K562 (cell line): ENCODE measurements around the gene FAM89B. TPM values are rescaled to one million over a fixed set of nuclear protein-coding genes. Genes with fewer than 3 reads are reported as not detected.

ENCODE experiments used
- ATF1 ChIP-seq, 2 experiments: fragments of 450-650 bp in 1 of 2; IDR thresholded peaks; 2 replicates each; pipeline ENCODE4 v1.6.1; 2016; ENCODE audit warnings: missing compliant biosample characterization in 1 of 2, missing genetic modification characterization in 1 of 2
- C11orf30 ChIP-seq: fragments of 450-650 bp; IDR thresholded peaks from 2 replicates; pipeline ENCODE4 v1.6.1; 2016; ENCODE audit warnings: low read depth, mild to moderate bottlenecking
- CHCHD3 ChIP-seq: fragments of 250-450 bp; sonication (Bioruptor Pico); IDR thresholded peaks from 2 replicates; pipeline ENCODE4 v2.1.2; 2022; ENCODE audit warnings: mild to moderate bottlenecking
- CHD1 ChIP-seq: fragments of 200-600 bp; sonication (generic); IDR thresholded peaks from one replicate; pipeline ENCODE4 v1.6.1; 2012; ENCODE audit warnings: mild to moderate bottlenecking, moderate library complexity, low read length, inconsistent platforms
- GTF2E2 ChIP-seq: fragments of 200-800 bp; sonication (Bioruptor generic); IDR thresholded peaks from 2 replicates; pipeline ENCODE4 v1.6.1; 2016; ENCODE audit warnings: missing genetic modification characterization, missing compliant biosample characterization
- HLTF ChIP-seq: fragments of 450-650 bp; IDR thresholded peaks from 2 replicates; pipeline ENCODE4 v1.6.1; 2016
- KLF10 ChIP-seq: fragments of 250-450 bp; sonication (Bioruptor Pico); IDR thresholded peaks from 2 replicates; pipeline ENCODE4 v1.6.1; 2021; ENCODE audit warnings: matching md5 sums
- KLF6 ChIP-seq: fragments of 250-450 bp; sonication (Bioruptor Pico); IDR thresholded peaks from 2 replicates; pipeline ENCODE4 v1.4.0; 2020; ENCODE audit warnings: mild to moderate bottlenecking, moderate library complexity, borderline replicate concordance
- NFYB ChIP-seq: IDR thresholded peaks from 2 replicates; pipeline ENCODE4 v1.6.1; 2011; ENCODE audit warnings: mild to moderate bottlenecking, moderate library complexity; ENCODE audit not compliant: insufficient read length; ENCODE audit errors: extremely low read depth
- NR3C1 ChIP-seq: sonication (generic); formaldehyde crosslinking; IDR thresholded peaks from 2 replicates; pipeline ENCODE4 v1.8.1; 2022; ENCODE audit warnings: missing genetic modification reagents
- PML ChIP-seq: IDR thresholded peaks from 2 replicates; pipeline ENCODE4 v1.6.1; 2012; ENCODE audit warnings: low read length, inconsistent platforms
- POLR2B ChIP-seq: fragments of 450-650 bp; IDR thresholded peaks from 2 replicates; pipeline ENCODE4 v1.6.1; 2018; ENCODE audit warnings: low read depth; ENCODE audit not compliant: partially characterized antibody
- SMAD4 ChIP-seq: fragments of 250-450 bp; sonication (Bioruptor Pico); conservative IDR thresholded peaks from 2 replicates; pipeline ENCODE4 v1.8.0; 2021; ENCODE audit warnings: inconsistent platforms, mild to moderate bottlenecking, moderate library complexity
- SMARCE1 ChIP-seq: fragments of 450-650 bp; IDR thresholded peaks from 2 replicates; pipeline ENCODE4 v1.7.1; 2016; ENCODE audit warnings: mild to moderate bottlenecking
- TCF7L2 ChIP-seq: fragments of 150-350 bp; IDR thresholded peaks from 2 replicates; pipeline ENCODE4 v1.6.1; 2016; ENCODE audit warnings: low read depth, mild to moderate bottlenecking, low read length, moderate library complexity
- YBX1 ChIP-seq: fragments of 450-650 bp; IDR thresholded peaks from 2 replicates; pipeline ENCODE4 v1.7.1; 2016; ENCODE audit warnings: mild to moderate bottlenecking
- ZNF197 ChIP-seq: fragments of 200-800 bp; sonication (Bioruptor generic); IDR thresholded peaks from 2 replicates; pipeline ENCODE4 v1.6.1; 2016; ENCODE audit warnings: low read depth, missing genetic modification characterization, missing compliant biosample characterization
- ZNF3 ChIP-seq: fragments of 250-450 bp; sonication (Bioruptor Pico); IDR thresholded peaks from 2 replicates; pipeline ENCODE4 v1.5.0; 2021; ENCODE audit warnings: mild to moderate bottlenecking, moderate library complexity
- polyA plus RNA-seq, 8 experiments: library from polyadenylated mRNA; depleted of rRNA in 4 of 8; stranded (reverse) in 5 of 8; unstranded in 3 of 8; fragments of >200 nt; fragmentation: Nextera tagmentation in 2 of 8; fragmentation: Illumina TruSeq in 1 of 8; extraction: Ambion mirVana in 2 of 8; extraction: Trizol in 1 of 8; gene quantifications; 2 replicates each; pipeline versions ENCODE4 v1.2.1 to v1.2.3, GENCODE V29; 2011 to 2014; ENCODE audit warnings: inconsistent platforms in 1 of 8, missing spikeins in 1 of 8
- total RNA-seq, 7 experiments: library from RNA; depleted of rRNA in 6 of 7; stranded (reverse); fragments of >200 nt in 6 of 7; fragmentation: Illumina TruSeq in 2 of 7; extraction: Trizol in 2 of 7; gene quantifications; 2 replicates each; pipeline versions ENCODE4 v1.2.1 to v1.2.3, GENCODE V29; 2011 to 2021; ENCODE audit warnings: low replicate concordance in 1 of 7
- TF ChIP-seq, protein P1 (sequence below): sonication (generic); formaldehyde crosslinking; IDR thresholded peaks from 2 replicates; pipeline ENCODE4 v1.8.0; 2022; ENCODE audit warnings: mild to moderate bottlenecking, missing genetic modification reagents
- TF ChIP-seq, protein P2 (sequence below): IDR thresholded peaks from 2 replicates; pipeline ENCODE4 v1.6.1; 2011; ENCODE audit not compliant: insufficient read length; ENCODE audit errors: extremely low read depth
- TF ChIP-seq, protein P3 (sequence below): sonication (generic); formaldehyde crosslinking; IDR thresholded peaks from 2 replicates; pipeline ENCODE4 v1.8.0; 2022; ENCODE audit warnings: mild to moderate bottlenecking, missing genetic modification reagents
- TF ChIP-seq, protein P4 (sequence below): sonication (generic); formaldehyde crosslinking; IDR thresholded peaks from 2 replicates; pipeline ENCODE4 v1.4.0; 2020; ENCODE audit warnings: mild to moderate bottlenecking, missing genetic modification reagents

FAM89B gene
- total and polyA plus RNA-seq, 9 of the 15 experiments (the other 6 are each of a cell fraction or from before 2014, with no cell fraction given), result 0.32 to 27.6 (median 11.9) TPM

DNA sequence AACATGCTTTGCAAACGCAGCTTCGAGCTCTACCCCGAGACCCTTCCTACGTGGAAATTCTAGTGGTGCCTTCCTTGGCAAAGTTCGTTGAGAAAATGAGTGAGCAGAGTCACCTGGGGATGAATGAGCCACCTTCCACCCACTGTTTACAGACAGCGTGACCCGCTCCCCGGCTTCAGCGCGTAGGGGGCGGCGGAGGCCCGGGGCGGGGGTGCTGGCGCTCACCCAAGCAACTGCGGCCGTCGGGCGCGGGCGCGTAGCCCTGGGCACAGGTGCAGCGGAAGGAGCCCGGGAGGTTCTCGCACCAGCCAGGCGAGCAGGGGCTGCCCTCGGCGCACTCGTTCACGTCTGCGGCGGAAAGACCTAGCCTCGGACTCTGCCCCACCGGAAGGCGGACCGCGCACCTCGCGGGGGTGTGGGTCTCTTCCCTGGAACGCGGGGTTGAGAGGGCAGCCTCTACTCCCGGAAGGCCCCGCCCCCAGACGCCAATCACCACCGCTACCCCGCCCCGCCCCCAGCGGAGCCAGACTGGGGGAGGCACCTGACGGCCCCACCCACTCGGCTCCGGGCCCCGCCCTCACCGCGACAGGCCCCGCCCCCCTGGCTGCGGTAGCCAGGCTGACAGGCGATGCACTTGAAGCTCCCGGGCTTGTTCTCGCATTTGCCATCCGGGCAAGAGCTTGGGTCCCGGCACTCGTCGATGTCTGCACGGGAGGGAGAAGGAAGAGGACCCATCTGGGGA lies 25.9 kb upstream of the FAM89B start (continued):
- no peak for TF ChIP-seq KLF6 (CRISPR knock-in tag)
- no peak for TF ChIP-seq YBX1
- TF ChIP-seq C11orf30, result no peak
- no peak for TF ChIP-seq POLR2B
- no peak for TF ChIP-seq KLF10 (CRISPR knock-in tag)
- TF ChIP-seq ATF1 (CRISPR knock-in tag; IDR thresholded peaks at IDR 0.05), result no peak
- TF ChIP-seq ATF1 (tag; IDR thresholded peaks at IDR 0.05), result peak; percentile 26; the same call in 1 of the 2 replicates
- TF ChIP-seq NFYB, result no peak
- no peak for TF ChIP-seq PML
- no peak for TF ChIP-seq HLTF
- no peak for TF ChIP-seq SMARCE1
- no peak for TF ChIP-seq CHD1
- TF ChIP-seq CHCHD3, result no peak
- TF ChIP-seq, protein P1, sequence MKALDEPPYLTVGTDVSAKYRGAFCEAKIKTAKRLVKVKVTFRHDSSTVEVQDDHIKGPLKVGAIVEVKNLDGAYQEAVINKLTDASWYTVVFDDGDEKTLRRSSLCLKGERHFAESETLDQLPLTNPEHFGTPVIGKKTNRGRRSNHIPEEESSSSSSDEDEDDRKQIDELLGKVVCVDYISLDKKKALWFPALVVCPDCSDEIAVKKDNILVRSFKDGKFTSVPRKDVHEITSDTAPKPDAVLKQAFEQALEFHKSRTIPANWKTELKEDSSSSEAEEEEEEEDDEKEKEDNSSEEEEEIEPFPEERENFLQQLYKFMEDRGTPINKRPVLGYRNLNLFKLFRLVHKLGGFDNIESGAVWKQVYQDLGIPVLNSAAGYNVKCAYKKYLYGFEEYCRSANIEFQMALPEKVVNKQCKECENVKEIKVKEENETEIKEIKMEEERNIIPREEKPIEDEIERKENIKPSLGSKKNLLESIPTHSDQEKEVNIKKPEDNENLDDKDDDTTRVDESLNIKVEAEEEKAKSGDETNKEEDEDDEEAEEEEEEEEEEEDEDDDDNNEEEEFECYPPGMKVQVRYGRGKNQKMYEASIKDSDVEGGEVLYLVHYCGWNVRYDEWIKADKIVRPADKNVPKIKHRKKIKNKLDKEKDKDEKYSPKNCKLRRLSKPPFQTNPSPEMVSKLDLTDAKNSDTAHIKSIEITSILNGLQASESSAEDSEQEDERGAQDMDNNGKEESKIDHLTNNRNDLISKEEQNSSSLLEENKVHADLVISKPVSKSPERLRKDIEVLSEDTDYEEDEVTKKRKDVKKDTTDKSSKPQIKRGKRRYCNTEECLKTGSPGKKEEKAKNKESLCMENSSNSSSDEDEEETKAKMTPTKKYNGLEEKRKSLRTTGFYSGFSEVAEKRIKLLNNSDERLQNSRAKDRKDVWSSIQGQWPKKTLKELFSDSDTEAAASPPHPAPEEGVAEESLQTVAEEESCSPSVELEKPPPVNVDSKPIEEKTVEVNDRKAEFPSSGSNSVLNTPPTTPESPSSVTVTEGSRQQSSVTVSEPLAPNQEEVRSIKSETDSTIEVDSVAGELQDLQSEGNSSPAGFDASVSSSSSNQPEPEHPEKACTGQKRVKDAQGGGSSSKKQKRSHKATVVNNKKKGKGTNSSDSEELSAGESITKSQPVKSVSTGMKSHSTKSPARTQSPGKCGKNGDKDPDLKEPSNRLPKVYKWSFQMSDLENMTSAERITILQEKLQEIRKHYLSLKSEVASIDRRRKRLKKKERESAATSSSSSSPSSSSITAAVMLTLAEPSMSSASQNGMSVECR (CRISPR knock-in tag), result no peak
- TF ChIP-seq, protein P2, sequence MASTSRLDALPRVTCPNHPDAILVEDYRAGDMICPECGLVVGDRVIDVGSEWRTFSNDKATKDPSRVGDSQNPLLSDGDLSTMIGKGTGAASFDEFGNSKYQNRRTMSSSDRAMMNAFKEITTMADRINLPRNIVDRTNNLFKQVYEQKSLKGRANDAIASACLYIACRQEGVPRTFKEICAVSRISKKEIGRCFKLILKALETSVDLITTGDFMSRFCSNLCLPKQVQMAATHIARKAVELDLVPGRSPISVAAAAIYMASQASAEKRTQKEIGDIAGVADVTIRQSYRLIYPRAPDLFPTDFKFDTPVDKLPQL, result no peak
- no peak for TF ChIP-seq NR3C1 (CRISPR knock-in tag)
- TF ChIP-seq TCF7L2, result no peak
- TF ChIP-seq GTF2E2 (tag), result no peak
- no peak for TF ChIP-seq ZNF3 (CRISPR knock-in tag)
- no peak for TF ChIP-seq ZNF197 (CRISPR knock-in tag)
- peak; percentile 56; the same call in 1 of the 2 replicates for TF ChIP-seq SMAD4
- TF ChIP-seq, protein P3, sequence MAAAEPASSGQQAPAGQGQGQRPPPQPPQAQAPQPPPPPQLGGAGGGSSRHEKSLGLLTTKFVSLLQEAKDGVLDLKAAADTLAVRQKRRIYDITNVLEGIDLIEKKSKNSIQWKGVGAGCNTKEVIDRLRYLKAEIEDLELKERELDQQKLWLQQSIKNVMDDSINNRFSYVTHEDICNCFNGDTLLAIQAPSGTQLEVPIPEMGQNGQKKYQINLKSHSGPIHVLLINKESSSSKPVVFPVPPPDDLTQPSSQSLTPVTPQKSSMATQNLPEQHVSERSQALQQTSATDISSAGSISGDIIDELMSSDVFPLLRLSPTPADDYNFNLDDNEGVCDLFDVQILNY (CRISPR knock-in tag), result no peak
- TF ChIP-seq, protein P4, sequence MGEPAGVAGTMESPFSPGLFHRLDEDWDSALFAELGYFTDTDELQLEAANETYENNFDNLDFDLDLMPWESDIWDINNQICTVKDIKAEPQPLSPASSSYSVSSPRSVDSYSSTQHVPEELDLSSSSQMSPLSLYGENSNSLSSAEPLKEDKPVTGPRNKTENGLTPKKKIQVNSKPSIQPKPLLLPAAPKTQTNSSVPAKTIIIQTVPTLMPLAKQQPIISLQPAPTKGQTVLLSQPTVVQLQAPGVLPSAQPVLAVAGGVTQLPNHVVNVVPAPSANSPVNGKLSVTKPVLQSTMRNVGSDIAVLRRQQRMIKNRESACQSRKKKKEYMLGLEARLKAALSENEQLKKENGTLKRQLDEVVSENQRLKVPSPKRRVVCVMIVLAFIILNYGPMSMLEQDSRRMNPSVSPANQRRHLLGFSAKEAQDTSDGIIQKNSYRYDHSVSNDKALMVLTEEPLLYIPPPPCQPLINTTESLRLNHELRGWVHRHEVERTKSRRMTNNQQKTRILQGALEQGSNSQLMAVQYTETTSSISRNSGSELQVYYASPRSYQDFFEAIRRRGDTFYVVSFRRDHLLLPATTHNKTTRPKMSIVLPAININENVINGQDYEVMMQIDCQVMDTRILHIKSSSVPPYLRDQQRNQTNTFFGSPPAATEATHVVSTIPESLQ (CRISPR knock-in tag), result no peak
